Measurements from ENCODE around the gene USP37. TPM values are rescaled to one million over a fixed set of nuclear protein-coding genes. Genes with fewer than 3 reads are reported as not detected.
A peak's percentile ranks its signal among the peaks of the same experiment; 100 is the strongest.

The USP37 gene
- total and polyA plus RNA-seq, 2 of the 13 experiments (the other 11 are each of a cell fraction or from before 2014, with no cell fraction given): 6.5 to 30.6 TPM

GRCh38 chr2:218406949-218407618, 161.1 kb downstream of the USP37 start (continued):
- TF ChIP-seq PAXIP1 (CRISPR knock-in tag; conservative IDR thresholded peaks at IDR 0.05) (no peak), ZNF713 (CRISPR knock-in tag; IDR thresholded peaks at IDR 0.05) (0 out of 2 replicates have a peak, but pooled peaks have one; percentile 54), ZNF558 (CRISPR knock-in tag; IDR thresholded peaks at IDR 0.05; ENCODE audit: borderline replicate concordance) (no peak), JDP2 (CRISPR knock-in tag; IDR thresholded peaks at IDR 0.05; ENCODE audit: borderline replicate concordance) (no peak), CBX1 (IDR thresholded peaks at IDR 0.05; ENCODE audit: low read depth) (no peak), ZNF619 (CRISPR knock-in tag; IDR thresholded peaks at IDR 0.05) (0 out of 2 replicates have a peak, but pooled peaks have one; percentile 61), RFX1 (IDR thresholded peaks at IDR 0.05) (no peak), ZNF296 (CRISPR knock-in tag; conservative IDR thresholded peaks at IDR 0.05) (no peak; the same call in 1 of the 2 replicates), NFE2L1 (CRISPR knock-in tag; IDR thresholded peaks at IDR 0.05; ENCODE audit: borderline replicate concordance) (no peak), ZNF354B (CRISPR knock-in tag; IDR thresholded peaks at IDR 0.05) (peak; percentile 54; the same call in 1 of the 2 replicates), ZMAT3 (CRISPR knock-in tag; conservative IDR thresholded peaks at IDR 0.05) (peak; percentile 17; the same call in 1 of the 2 replicates), DPF2 (CRISPR knock-in tag; IDR thresholded peaks at IDR 0.05; ENCODE audit: borderline replicate concordance, low read depth) (no peak), NR3C1 (CRISPR knock-in tag; IDR thresholded peaks at IDR 0.05) (no peak), ZMYM2 (CRISPR knock-in tag; IDR thresholded peaks at IDR 0.05) (no peak), MAF1 (CRISPR knock-in tag; IDR thresholded peaks at IDR 0.05; ENCODE audit: borderline replicate concordance) (no peak), HINFP (CRISPR knock-in tag; IDR thresholded peaks at IDR 0.05; ENCODE audit: low read depth) (peak; percentile 84), ZHX1 (CRISPR knock-in tag; IDR thresholded peaks at IDR 0.05; ENCODE audit: low read depth) (no peak), FOXK1 (CRISPR knock-in tag; IDR thresholded peaks at IDR 0.05; ENCODE audit: borderline replicate concordance, low read depth) (no peak; the same call in 1 of the 2 replicates), ZNF629 (CRISPR knock-in tag; conservative IDR thresholded peaks at IDR 0.05) (no peak), KDM6A (CRISPR knock-in tag; IDR thresholded peaks at IDR 0.05; ENCODE audit: low read depth) (no peak), ZFP62 (CRISPR knock-in tag; IDR thresholded peaks at IDR 0.05) (no peak)

All from HepG2 (cell line).